Fibroblast of skin of abdomen (primary cell): ENCODE measurements around the gene GGN.
"Not testable (repeated sequence)": the region's sequence is repeated elsewhere in the genome, so short reads cannot be mapped to it uniquely, and the experiment has no call there.

Experiments used
- DNase-seq: peaks from one replicate; pipeline ENCODE4 v3.0.0-alpha.2; 2013

The GGN gene

DNA sequence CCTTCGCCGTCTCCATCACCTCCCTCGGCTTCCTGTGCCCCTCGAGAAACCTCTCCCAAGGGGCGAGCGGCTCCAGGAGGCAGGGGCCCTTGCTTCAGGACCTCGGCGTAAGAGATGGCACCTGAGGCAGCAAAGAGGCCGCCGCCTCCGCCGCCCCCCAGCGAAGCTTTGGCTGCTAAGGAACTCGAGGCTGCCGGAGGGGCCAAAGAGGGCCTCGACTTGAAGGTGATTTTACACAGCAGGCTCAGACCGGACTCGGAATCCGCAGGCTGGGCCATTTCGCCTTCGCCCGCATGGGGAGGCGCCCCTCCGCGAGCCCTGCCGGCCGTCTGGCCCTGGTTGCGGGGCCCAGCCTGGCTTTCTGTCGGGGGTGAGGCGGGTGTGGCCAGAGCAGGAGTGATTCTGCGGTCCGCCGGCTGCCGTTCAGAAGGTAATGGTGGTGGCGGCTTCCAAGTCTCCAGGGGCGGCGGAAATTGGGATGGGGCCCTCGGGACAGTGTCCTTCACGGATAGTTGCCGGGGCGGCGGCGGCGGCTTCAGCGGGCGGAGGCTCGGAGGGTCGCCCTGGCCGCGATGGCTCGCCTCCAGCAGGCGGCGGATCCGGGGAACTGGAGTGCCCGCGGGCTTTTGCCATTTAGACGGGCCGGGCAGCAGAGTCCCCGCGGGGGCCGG lies 1.4 kb downstream of the GGN start:
- DNase-seq: no peak

DNA sequence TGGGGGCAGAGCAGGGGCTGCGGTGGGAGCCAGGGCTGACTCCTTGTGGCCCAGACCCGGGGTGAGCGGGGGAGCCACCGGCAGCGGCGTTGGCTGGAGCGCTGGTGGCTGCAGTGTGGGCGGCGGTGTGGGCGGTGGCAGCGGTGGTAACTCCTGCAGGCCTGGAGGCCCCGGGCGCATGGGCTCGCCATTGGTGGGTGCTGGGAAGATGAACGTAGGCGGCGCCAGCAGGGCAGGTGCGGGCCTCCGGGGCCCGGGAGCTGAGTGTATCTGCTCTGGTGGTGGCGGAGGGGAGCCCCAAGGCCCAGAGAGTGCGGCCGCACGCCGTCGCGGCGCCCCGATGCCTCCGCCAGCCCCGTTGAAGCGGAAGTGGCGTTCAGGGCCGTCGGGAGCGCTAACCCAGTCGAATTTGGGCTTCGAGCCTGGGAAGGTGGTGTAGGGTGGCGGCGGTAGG lies 2.0 kb downstream of the GGN start:
- no peak for DNase-seq

- DNase-seq: no peak
These were observed 2.6 kb downstream of the GGN start for GRCh38 chr19:38385057-38385803.

DNA sequence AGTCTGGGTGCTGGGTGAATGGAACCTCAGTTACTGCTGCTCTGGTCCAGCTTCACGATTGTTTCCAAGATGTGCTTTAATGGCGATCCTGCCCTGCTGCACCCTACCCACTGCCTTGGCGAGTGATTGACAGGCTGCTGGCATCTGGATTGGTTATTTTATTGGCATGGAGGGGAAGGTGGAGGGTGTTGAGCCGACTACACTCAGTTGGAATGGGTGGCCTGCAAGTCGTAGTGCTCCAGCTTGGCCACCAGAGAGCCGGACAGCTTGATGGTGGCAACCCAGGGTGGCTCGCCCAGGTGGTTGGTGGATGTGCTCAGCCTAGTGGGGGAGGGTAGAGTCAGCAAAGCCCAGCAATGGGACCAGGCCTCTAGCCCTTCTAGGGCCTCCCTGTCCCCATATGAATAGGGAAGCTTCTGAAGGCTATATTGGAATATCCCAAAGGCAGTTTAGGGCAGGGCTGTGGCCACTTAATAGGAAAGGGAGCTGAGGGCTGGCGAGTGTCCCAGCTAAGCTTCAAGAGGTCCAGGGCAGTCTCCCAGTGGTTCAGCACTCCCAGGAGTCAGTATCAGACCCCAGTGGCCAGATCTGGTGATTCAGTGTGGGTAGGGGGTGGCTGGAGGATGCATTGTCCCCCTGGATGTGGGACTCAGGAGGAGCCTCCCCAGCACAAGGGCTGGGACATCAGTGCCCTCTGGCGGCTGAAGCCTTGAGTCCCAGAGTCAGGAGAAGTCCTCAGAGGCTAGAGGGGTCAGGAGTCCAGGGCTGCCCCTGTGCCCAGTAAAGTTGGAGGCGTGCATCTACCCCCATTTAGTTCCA lies 3.4 kb downstream of the GGN start:
- DNase-seq: peak; percentile 28

DNA sequence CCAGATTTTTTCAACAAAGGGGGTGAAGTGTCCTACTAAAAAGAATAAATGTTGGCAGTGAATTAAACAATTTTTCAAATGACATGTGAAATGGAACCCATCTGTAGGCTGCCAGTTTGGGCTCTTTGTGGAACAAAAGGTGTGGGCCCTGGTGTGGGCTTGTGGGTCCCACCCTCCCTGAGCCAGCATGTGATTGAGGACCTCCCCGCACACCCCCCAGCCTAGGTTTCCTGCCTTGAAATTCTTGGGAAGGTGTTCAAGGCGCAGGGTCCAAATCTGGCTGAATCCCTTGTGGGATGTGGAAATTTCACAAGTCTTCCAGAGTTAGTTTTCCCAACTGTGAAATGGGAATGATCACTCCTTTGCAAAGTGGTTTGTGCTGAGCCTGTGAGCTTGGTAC lies 4.1 kb downstream of the GGN start:
- no peak for DNase-seq

DNA sequence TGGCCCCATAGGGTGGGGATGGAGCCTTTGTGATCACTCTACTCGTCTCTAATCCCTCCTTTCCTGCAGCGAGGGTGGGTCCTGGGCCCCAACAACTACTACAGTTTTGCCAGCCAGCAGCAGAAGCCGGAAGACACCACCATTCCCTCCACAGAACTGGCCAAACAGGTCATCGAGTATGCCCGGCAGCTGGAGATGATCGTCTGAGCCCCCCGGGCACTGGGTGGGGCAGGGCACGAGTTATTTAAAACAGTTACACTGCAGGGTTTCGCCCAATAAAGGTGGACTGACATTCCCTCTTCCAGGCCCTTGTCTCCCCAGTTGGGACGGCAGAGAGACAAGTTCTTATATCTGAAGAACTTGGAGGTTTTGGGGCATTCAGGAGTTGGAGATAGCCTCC lies 4.7 kb downstream of the GGN start:
- no peak for DNase-seq

- no peak for DNase-seq
These were observed 6.7 kb downstream of the GGN start for GRCh38 chr19:38381138-38381537.

- DNase-seq: no peak
These were observed 9.0 kb downstream of the GGN start for GRCh38 chr19:38378866-38379265.

DNA sequence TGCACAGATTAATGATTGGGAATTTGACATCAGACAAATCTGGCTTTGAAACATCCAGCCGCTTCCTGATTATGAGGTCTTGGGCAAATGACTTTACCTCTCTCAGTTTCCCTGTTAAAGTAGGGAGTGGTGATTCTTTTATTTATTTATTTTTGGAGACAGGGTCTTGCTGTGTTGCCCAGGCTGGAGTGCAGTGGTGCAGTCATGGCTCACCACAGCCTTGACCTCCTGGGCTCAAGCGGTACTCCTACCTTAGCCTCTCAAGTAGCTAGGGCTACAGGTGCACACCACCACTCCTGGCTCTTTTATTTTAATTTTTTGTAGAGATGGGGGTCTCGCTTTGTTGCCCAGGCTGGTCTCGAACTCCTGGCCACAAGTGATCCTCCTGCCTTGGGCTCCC lies 10.8 kb downstream of the GGN start:
- no peak for DNase-seq

DNA sequence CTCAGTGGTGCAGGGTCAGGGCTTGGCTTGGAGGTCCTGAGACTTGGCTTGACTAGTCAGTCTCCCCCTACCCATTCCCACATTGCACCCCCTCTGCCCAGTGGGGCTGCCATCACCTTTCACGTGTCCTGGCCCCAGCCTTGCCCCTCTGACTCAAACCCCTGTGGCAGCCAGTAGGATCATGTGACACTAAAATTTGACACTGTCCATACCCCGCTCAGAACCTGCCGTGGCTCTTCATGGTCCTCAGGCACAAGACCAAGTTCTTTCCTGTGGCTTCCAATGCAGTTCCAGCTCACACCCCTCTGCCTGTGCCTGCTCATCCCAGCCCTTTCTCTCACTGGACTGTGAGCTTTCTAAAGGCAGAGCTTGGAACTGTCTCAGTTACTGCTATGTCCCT lies 11.3 kb downstream of the GGN start:
- DNase-seq: no peak

- peak; percentile 32 for DNase-seq
These were observed 12.1 kb downstream of the GGN start for GRCh38 chr19:38375748-38376147.

DNA sequence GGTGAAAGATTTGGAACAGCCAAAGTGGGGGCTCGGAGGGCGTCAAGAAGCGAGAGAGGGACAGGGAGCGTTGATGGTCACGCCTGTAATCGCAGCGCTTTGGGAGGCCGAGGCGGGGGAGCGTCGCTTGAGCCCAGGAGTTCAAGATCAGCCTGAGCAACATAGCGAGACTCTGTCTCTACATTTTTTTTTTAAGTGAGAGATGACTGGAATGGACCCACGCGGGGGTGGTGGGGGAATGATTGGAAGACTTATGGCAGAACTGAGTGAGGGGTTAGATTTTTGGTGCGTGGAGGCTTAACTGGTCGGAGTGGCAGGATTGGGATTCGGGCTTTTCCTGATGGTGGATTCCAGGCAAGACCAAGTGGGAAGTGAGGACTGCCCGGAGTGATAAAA lies 12.7 kb downstream of the GGN start:
- DNase-seq: no peak

DNA sequence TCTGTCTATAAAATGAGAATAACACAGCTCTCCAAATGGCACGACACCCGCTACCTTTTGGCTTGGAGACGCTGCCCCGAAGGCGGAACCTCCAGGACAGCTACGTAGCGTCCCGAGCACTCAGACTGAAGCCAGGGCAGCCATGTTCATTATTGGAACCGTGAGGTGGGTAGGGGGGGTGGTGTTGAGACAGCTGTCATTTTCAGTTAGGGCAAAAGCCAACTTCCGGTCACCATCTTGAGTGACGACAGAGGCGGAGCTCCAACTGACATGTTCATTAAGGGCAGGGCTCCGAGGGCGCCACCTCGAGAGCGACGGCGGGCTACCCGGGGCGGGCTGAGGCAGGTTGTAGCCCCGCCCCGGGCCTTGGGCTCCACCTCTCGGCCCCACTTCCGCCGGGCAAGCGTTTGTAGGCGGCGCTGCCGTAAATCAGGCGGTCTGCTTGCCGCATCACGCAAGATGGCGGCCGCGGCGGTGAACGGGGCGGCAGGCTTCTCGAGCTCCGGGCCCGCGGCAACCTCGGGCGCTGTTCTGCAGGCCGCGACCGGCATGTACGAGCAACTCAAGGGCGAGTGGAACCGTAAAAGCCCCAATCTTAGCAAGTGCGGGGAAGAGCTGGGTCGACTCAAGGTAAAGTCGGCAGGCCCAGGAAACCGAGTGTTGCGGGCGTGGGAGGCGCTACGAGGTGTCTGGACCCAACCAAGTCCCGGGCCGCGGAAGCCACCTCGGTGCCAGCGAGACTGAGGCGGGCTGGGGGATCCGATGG lies 13.3 kb downstream of the GGN start, which contains the start of gene PSMD8:
Gene PSMD8, plus strand, starts transcription at position 240 of the 766 bp plus-strand sequence. Its CDS starts 31 bp downstream, at position 271.
- DNase-seq: peak; percentile 98

- DNase-seq: no peak
These were observed 13.9 kb downstream of the GGN start for GRCh38 chr19:38373907-38374331.

GRCh38 chr19:38371081-38371480 lies 16.8 kb downstream of the GGN start:
- DNase-seq: no peak

DNA sequence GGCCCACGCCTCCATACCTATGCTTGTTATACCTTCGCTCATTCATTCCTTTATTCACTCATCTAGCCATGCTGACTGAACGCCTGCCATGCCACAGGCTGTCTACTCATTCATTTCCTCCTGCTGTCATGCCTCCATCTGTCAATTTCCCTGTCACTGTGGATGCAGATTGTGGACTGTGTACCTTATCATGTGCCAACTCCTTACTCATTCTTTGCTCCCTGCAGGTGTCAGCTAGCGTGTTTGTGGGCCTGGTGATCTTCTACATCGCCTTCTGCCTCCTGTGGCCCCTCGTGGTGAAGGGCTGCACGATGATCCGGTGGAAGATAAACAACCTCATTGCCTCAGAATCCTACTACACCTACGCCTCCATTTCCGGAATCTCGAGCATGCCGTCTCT lies 17.5 kb downstream of the GGN start:
- no peak for DNase-seq

DNA sequence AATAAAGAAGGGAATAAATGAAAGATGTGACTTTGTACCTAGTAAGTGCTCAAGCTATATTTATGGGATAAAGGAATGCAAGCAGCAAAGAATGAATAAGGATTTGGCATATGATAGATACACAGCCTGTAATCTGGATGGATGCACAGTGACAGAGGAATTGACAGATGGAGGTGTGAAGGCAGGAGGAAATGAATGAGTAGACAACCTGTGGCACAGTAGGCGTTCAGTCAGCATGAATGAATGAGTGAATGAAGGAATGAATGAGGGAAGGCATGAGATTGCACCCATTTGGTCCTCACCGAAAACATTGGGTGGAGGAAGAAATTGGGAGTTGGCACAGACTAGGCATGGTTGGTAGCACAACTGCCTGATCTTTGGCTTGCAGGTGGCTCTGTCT lies 18.2 kb downstream of the GGN start:
- no peak for DNase-seq

- no peak for DNase-seq
These were observed 20.8 kb downstream of the GGN start for GRCh38 chr19:38367041-38367440.

DNA sequence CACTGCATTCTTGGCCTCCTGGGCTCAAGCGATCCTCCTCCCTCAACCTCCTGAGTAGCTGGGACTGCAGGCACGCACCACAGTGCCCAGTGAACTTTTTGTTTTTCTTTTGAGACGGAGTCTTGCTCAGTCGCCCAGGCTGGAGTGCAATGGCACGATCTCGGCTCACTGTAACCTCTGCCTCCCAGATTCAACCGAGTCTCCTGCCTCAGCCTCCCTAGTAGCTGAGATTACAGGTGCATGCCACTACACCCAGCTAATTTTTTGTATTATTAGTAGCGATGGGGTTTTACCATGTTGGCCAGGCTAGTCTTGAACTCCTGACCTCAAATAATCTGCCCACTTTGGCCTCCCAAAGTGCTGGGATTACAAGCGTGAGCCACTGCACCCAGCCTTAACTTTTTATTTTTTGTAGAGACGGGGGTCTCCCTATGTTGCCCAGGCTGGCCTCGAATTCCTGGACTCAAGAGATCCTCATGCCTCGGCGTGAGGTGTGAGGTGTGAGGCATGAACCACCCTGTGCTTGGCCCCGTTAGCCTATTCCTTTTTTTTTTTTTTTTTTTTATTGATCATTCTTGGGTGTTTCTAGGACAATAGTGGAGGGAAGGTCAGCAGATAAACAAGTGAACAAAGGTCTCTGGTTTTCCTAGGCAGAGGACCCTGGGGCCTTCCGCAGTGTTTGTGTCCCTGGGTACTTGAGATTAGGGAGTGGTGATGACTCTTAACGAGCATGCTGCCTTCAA lies 24.7 kb downstream of the GGN start:
- DNase-seq: not testable (repeated sequence)

DNA sequence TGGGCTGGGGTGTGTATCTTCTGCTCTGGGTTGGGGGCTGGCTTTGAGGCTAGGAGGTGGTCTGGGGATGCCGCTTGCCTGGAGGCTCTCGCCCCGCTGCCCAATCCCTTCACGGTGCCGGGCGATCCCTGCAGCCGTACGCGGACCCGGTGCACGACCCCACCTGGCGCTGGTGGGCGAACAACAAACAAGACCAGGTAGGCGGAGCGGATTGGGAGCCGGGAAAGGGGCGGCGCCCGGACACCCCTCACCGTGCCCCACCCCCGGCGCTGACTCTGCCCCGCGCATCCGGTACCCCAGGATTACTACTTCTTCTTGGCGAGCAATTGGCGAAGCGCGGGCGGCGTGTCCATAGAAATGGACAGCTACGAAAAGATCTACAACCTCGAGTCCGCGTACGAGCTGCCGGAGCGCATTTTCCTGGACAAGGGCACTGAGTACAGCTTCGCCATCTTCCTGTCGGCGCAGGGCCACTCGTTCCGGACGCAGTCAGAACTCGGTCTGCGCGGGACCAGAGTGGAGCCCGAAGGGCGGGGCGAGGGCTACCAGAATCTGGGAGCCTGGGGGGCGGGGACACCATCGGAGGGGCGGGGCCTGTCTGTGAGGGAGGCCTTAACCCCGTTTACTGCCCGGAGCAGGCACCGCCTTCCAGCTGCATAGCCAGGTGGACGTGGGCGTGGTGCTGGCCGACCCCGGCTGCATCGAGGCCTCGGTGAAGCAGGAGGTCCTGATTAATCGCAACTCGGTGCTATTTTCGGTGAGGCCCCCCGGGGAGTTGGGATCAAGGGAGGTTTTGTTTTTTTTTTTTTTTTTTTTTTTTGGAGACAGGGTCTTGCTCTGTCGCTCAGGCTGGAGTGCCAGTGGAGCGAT lies 25.5 kb downstream of the GGN start:
- DNase-seq: peak; percentile 37

DNA sequence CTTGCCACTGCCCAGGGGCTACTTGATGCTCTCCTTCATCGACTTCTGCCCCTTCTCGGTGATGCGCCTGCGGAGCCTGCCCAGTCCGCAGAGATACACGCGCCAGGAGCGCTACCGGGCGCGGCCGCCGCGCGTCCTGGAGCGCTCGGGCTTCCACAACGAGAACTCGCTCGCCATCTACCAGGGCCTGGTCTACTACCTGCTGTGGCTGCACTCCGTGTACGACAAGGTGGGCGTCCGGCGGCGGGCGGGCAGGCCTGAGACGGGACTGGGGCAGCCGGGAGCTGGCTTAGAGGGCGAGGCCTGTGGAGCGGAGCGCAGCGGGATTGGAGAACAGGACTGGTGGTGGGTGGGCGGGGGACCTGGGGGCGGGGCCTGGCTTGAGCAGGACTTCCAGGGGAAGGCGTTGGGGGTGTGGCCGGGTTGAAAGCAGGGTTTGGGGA lies 26.2 kb downstream of the GGN start:
- DNase-seq: peak; percentile 56
